HG03469 (cell line): ENCODE data around the gene ABCC3.

ENCODE experiments used
- ATAC-seq: cut with Tn5 transposase; IDR thresholded peaks from one replicate; pipeline ENCODE4 v1.9.1; 2021; ENCODE audit warnings: mild to moderate bottlenecking, moderate library complexity, moderate number of reproducible peaks; ENCODE audit not compliant: unreplicated experiment

Gene ABCC3

GRCh38 chr17:50682441-50682840 lies 47.8 kb downstream of the ABCC3 start:
- ATAC-seq = no peak

- no peak for ATAC-seq
Observed at GRCh38 chr17:50682938-50683337, 48.3 kb downstream of the ABCC3 start.

GRCh38 chr17:50683434-50684287 lies 49.0 kb downstream of the ABCC3 start:
- ATAC-seq = no peak

GRCh38 chr17:50684288-50684611 lies 49.6 kb downstream of the ABCC3 start:
- no peak for ATAC-seq

GRCh38 chr17:50684612-50685333 lies 50.1 kb downstream of the ABCC3 start:
- no peak for ATAC-seq

GRCh38 chr17:50685334-50685665 lies 50.6 kb downstream of the ABCC3 start:
- ATAC-seq = no peak

GRCh38 chr17:50685691-50686493 lies 51.2 kb downstream of the ABCC3 start:
- ATAC-seq = no peak

- no peak for ATAC-seq
Observed at GRCh38 chr17:50686494-50687199, 52.0 kb downstream of the ABCC3 start.

GRCh38 chr17:50687200-50688066 lies 52.8 kb downstream of the ABCC3 start:
- no peak for ATAC-seq

GRCh38 chr17:50688245-50688644 lies 53.6 kb downstream of the ABCC3 start:
- ATAC-seq = no peak

GRCh38 chr17:50689251-50689650 lies 54.6 kb downstream of the ABCC3 start:
- ATAC-seq = no peak

GRCh38 chr17:50689956-50690886 lies 55.5 kb downstream of the ABCC3 start:
- no peak for ATAC-seq

GRCh38 chr17:50690887-50691549 lies 56.3 kb downstream of the ABCC3 start:
- no peak for ATAC-seq

- no peak for ATAC-seq
Observed at GRCh38 chr17:50691550-50692447, 57.1 kb downstream of the ABCC3 start.

GRCh38 chr17:50692448-50693035 lies 57.9 kb downstream of the ABCC3 start:
- no peak for ATAC-seq

GRCh38 chr17:50693036-50693682 lies 58.5 kb downstream of the ABCC3 start:
- no peak for ATAC-seq
